CD4-positive, alpha-beta T cell treated with Interleukin-4 for 1 hour (primary cell): ENCODE results near the gene OR52K2.
A peak's percentile ranks its signal among the peaks of the same experiment; 100 is the strongest.
"Not testable (repeated sequence)": the region's sequence is repeated elsewhere in the genome, so short reads cannot be mapped to it uniquely, and the experiment has no call there.

Experiments used
- DNase-seq, 2 donors: peaks; one replicate each; pipeline ENCODE4 v3.0.0-alpha.2; 2020 to 2022

Gene OR52K2

GRCh38 chr11:4448995-4449394 is at the start of gene OR52K2:
Gene OR52K2, plus strand, starts transcription at chr11:4449295. Its CDS starts 45 bp downstream, at chr11:4449340.
- no peak for DNase-seq

DNA sequence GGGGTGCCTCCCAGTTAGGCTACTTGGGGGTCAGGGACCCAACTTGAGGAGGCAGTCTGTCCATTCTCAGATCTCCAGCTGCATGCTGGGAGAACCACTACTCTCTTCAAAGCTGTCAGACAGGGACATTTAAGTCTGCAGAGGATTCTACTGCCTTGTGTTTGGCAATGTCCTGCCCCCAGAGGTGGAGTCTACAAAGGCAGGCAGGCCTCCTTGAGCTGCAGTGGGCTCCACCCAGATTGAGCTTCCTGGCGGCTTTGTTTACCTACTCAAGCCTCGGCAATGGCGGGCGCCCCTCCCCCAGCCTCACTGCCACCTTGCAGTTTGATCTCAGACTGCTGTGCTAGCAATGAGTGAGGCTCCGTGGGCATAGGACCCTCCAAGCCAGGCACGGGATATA is 42.9 kb upstream of the OR52K2 start:
- DNase-seq = not testable (repeated sequence)

- DNase-seq = no peak
Observed at GRCh38 chr11:4416306-4416705, 32.8 kb upstream of the OR52K2 start.

DNA sequence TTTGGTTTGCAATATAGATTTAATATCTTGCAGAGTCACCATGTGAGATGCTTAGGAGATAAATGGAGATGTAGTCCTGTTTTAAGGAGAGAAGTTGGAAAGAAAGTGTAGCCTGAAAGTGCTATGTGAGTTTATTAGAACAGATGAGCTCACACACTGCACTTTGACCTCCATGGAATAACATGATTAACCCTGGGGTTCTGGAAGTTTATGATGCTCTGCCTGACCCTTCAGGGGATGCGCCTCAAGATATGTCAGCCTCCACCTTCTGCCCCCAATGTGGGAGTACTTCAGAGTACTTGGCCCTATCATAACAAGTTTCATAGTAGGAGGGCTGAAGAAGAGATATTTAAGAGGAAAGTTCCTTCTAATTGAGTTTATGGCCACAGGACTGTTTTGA is 32.3 kb upstream of the OR52K2 start:
- DNase-seq = no peak

DNA sequence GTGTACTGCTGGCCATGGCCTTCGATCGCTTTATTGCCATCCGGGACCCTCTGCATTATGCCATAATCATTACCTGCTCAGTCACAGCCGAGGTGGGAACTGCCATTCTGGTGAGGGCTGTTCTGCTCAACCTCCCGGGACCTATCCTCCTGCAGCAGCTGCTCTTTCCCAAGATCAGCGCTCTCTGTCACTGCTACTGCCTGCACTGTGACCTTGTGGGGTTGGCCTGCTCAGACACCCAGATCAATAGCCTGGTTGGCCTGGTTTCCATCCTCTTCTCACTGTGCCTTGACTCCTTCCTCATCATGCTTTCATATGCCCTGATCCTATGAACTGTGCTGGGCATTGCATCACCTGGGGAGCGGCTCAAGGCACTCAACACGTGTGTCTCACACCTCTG is 30.7 kb upstream of the OR52K2 start:
- DNase-seq = no peak

GRCh38 chr11:4430051-4430450 is 19.0 kb upstream of the OR52K2 start:
- no peak for DNase-seq

DNA sequence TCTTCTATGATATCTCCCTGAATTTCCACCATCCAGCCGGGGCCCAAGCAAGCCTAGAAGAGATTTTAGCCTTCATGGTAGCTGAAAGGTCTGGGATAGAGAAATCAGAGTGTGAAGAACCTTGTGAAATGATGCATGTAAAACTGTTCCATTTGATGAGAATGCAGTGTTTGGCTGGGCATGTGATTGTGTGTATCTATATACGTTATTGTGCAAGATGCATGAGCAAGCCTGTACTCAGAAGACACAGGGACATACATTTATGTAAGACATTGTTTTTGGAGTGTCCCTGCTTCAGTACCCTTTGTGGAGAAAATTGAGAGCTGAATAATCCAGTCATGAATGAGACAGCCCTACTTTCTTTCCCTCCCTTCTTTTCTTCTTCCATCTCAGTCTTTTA is 15.2 kb upstream of the OR52K2 start:
- DNase-seq = no peak

GRCh38 chr11:4436411-4436810 is 12.7 kb upstream of the OR52K2 start:
- DNase-seq = no peak

DNA sequence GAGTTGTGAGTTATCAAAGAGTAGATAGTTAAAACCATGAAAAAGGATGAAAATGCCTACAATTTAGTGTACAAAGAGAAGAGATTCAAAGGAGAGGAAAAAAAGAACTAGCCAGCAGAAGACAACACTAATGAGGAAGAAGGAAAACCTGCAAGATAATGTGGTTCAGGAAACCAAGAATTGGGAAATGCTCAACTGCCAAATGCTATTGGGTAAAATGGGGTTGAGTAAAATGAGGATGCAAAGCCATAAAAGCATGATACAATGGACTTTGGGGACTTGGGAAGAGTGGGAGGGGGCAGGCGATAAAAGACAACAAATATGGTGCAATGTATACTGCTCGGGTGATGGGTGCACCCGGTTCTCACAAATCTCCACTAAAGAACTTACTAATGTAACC is 7.6 kb upstream of the OR52K2 start:
- no peak for DNase-seq

DNA sequence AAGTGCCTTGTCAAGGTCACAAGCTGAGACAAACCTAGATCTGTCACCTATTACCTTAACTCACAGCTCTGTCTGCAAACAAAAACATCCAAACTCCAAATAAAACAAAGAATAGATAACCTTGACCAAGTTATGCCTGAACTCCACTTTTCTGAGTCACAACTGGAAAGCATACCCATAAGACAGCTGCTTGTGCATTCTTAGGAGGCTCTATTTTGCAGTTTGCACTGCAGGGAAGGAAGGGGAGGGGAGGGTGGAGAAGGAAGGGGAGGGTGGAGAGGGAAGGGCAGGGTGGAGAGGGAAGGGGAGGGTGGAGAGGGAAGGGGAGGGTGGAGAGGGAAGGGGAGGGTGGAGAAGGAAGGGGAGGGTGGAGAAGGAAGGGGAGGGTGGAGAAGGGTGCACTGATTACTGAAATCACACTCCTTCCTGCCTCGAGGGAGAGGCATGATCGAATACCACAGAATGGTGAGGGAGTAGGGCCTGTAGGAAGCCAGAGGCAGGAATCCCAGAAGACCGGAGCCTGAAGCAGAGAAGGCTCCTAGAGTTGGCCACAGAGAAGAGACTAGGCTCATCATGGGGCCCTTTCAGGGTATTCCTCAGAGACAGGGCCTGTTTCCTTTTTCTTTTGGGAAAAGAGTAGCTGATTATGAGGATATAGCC is 5.7 kb upstream of the OR52K2 start:
- DNase-seq = no peak

DNA sequence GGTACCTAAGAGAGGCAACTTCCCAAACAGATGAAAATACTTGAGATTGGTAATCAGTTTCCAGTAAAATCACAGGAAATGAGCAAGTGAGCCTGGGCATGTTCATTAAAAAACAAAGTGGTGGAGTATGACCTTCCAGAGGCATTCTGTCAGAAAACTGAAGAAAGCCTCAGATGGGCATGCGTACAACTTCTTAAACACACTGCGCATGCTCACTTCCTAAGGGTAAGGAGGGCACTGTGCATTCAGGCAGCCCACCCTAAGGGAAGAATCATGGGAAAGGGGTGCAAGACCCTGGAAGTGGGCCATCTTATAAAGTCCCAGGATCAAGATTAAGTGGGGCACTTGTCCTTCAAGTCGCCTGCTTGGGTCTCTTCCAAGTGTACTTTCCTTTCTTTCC is 4.0 kb downstream of the OR52K2 start:
- DNase-seq = no peak

DNA sequence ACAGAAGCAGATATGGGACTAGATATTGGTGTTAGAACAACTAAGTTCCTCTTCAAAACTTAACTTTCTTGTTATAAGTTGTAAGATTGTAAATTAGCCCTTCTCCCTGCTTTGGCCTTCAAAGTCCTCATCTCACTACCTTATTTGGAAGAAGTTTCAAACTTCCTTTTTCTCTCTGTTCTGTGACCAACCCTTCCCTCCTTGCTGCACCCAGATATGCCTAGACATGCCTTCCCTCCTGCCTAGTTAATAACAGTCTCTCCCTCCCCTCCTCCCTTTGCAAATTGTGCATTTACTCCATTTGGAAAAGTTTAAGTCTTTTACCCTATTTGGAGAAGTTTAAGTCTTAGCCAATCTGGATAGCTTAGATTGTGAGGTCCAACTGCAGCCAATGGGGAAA is 4.9 kb downstream of the OR52K2 start:
- no peak for DNase-seq

GRCh38 chr11:4455419-4455818 is 6.3 kb downstream of the OR52K2 start:
- DNase-seq = peak; percentile 11 to 69

- peak; percentile 2 to 31 for DNase-seq
Observed at GRCh38 chr11:4459500-4459899, 10.4 kb downstream of the OR52K2 start.

DNA sequence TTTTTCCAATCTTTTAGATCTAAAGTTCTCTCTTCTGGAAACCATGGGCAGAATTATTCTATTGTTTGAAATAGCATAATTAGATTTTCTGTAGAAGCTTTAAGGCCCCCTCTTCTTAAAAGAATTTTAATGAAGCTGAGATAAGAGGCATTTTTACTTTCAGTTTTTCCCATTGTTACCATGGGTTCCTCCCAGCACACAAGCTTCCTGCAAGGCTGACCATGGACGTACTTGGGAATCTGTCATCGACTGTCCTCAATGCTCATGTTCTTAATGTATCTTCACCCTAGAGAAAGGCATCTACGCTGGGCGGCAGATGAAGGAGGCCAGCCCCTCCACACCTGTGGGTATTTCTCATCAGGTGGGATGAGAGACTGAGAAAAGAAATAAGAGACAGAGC is 11.1 kb downstream of the OR52K2 start:
- DNase-seq = no peak

- no peak for DNase-seq
Observed at GRCh38 chr11:4464216-4465159, 15.4 kb downstream of the OR52K2 start.

DNA sequence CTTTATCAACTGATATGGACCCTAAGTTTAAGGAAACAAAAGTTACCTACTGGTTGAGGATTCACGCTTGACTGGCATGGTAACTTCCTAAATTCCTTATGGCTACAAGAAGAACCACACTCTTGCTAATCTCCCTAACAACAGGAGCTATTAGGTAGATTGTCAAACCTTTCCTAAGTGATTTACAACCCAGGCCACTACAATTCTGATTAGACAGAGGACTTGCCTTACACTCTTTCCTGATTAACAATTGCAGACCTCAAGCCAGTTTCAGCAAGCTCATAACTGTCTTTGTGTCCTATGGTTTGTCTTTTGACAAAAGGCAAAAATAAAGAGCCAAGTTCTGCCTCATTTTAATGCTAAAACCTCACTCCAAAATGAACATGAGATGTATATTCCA is 16.3 kb downstream of the OR52K2 start:
- DNase-seq = no peak

DNA sequence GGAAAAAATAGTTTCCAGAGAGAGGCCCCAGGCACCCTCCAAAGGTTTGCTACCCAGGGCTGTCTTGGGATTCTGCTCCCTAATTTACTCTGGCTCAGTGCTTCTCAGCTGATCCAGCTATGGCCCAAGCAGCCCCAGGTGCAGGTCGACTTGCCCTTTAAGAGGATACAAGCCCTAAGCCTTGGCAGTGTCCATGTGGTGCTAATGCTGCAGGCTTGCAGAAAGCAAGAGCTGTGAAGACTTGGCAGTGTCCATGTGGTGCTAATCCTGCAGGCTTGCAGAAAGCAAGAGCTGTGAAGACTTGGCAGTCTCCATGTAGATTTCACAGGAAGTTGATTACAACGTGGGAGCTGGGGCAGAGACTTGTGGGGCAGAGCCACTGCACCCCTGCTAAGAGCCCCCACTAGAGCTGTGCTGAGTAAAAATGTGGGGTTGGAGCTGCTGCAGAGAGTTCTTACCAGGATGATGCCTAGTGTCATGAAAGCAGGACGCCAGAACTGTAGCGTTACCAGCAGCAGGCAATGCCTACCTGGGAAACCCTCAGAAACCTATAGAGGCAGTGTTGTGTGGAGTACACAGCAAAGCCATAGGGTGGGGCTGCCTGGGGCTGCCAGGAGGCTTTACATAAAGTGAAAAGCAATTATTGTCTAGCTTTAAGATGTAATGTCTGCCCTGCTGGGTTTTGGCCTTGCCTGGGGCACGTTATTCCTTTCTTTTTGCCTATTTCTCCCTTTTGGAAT is 17.2 kb downstream of the OR52K2 start:
- DNase-seq = no peak

GRCh38 chr11:4466871-4467442 is 17.9 kb downstream of the OR52K2 start:
- DNase-seq = no peak

GRCh38 chr11:4467811-4468606 is 18.9 kb downstream of the OR52K2 start:
- no peak for DNase-seq

DNA sequence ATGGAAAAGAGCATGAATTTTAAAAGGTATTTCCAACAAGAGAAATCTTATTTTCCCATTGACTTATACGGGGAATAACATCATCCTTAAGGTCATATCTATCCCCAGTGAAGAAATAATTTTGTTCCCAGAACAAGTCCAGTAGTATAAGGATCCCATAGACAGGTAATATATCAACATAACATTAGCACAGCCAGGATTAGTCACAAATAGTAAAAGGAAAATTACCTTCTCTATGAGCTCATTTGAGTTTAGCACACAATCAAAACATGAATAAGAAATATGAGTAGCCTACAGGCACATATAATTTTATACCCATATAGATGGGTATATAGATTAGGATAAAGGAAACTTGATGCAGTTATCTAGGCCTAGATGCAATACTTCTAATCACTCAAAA is 30.5 kb downstream of the OR52K2 start:
- no peak for DNase-seq

DNA sequence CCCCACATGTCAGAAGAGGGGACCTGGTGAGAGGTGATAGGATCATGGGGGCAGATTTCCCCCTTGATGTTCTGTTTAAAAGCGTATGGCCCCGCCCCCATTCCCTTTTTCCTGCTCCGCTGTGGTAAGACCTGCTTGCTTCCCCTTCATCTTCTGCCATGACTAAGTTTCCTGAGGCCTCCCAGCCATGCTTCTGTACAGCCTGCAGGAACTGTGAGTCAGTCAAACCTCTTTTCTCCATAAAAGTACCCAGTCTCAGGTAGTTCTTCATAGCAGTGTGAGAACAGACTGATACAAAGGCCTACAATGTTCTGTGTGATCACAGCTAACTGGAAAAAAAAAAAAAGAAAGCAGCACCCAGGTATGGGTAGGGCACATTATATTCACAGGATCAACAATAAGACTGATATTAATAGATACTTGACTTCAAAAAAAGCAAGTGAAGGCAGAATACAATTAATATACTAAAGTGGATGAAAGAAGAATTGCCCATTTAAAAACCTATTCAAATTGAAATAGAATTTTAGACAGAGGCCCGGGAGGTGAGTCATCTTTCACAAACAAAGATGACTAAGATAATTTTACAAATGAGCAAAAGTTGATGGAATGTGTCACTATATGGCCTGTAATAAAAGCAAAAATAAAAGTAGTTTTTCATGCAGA is 31.6 kb downstream of the OR52K2 start:
- DNase-seq = no peak
